GM18867 (cell line): Measurements from ENCODE around the gene MYCBPAP.

Source experiments
- ATAC-seq: cut with Tn5 transposase; IDR thresholded peaks from one replicate; pipeline ENCODE4 v1.9.1; 2021; ENCODE audit warnings: mild to moderate bottlenecking, moderate library complexity; ENCODE audit not compliant: unreplicated experiment

Gene MYCBPAP

DNA sequence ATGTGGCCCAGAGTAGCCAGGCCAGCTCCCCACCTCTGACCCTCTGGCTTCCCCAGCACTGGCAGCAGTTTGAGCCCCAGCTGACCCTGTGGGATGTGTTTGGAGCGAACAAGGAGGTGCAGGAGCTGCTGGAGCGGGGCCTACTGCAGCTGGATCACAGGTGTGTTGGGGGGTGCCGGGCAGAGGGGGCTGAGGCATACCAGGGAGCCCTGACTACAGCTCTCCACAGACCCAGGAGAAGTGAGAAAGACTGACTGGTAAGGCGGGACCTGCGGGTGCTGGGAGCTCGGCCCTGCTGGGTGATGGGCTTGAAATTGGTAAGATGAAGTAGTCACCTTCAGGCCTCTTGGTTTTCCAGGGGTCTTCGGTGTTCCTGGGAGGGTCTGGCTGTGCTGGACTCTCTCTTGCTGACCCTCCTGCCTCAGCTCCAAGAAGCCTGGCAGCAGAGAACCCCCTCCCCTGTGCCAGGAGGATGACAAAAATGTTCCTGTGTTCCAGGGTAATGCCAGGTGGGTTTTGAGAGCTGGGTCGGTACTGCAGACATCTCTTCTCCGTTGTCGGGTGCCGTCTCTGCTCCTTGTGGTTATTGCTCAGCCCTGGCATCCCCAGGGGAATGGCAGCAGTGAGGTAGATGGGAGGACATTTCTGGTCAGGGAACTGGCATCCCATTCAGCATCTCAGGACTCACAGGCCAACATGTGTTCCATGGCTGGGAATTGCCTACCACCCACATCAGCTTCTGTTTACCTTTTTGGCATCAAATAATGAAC lies 23.7 kb upstream of the MYCBPAP start:
- ATAC-seq = no peak

DNA sequence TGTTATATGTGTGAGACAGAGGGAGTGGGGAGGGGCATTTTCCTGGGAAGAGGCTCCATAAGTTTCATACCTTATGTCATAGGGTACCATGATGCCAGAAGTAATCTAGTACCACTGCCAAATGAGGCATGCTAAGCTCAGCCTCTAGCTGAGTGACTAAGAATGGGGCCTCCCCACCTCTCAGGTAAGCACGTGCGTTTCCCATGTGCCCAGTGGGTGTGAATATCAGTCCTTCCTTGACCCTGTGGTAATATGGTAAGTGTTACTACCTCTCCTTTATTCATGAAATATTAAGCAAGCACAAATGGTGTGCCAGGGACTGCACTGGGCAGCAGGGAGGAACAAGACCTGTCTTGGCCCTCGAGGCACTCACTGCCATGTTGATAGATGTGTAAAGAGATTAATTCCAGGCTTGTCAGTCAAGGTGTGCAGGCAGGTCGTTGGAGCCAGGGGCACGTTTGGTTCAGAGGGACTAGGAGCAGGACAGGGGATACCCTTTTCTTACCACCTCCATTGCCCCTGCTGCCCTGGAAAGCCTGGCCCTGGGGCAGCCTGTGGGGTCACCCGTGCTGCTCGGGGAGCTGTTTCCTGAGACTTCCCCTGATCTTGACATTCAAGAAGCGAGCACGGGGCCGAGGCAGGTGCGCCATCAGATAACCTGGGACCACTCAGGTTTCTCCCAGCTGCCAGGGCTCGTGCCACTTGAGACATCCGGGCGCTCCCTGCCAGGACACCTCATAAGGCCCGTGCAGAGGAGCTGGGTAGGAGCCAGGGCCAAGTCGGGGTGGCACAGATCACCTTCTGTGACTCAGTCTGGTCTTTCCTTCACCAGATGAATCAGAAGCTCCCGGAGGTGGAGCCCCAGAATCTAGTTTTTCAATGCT lies 20.8 kb upstream of the MYCBPAP start:
- no peak for ATAC-seq

DNA sequence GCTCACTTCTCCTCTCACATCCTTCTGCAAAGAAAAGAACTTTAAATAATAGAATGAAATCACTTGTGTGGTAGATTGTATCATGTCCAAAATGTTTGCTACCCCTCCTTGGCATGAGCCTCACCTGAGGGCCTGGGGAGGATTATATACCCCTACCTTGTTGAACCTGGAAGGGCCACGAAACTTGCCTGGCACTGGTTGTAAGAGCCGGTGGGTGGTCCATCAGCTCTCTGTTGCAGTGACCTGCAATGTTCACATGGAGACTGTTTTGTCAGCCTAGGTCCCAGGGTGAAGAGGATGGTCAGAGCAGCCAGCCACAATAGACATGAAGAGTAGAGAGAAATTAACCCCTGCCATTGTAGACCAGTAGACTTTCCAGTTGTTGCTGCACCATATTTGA lies 19.4 kb upstream of the MYCBPAP start:
- no peak for ATAC-seq

GRCh38 chr17:50491505-50491904 lies 16.7 kb upstream of the MYCBPAP start:
- no peak for ATAC-seq

DNA sequence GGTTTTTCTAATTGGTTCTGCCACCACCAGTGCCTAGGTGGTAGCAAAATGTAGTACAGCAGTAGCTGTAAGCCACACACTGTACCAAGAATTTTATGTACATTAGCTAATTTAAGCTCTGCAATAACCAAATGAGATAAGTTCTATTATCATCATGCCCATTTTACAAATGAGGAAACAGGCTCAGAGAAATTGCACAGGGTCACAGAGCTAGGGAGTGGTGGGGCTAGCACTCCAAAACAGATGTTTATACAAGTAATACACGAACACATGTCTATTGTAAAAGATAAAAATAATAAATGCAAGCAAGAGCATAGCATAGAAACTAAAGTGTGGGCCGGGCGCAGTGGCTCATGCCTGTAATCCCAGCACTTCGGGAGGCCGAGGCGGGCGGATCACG lies 16.0 kb upstream of the MYCBPAP start:
- ATAC-seq = no peak

DNA sequence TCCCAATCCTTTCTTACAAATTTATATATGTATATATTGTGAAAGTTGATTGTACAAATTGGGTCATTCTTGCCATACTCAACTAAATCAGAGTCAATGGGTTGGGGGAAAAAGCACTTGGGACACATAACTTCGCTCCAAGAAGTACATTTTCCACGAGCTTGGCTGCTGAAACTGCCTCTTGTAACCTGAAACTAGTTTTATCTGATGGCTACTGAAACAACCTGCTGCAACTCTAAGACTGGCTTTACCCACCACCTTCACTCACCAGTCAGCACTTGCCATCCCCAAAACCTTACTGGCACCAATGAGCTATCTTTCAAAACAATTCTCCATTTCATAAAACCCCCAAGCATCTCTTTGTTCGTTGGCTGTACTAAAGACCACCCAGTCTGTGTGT lies 14.5 kb upstream of the MYCBPAP start:
- no peak for ATAC-seq

GRCh38 chr17:50495217-50495823 lies 12.9 kb upstream of the MYCBPAP start:
- ATAC-seq = no peak

DNA sequence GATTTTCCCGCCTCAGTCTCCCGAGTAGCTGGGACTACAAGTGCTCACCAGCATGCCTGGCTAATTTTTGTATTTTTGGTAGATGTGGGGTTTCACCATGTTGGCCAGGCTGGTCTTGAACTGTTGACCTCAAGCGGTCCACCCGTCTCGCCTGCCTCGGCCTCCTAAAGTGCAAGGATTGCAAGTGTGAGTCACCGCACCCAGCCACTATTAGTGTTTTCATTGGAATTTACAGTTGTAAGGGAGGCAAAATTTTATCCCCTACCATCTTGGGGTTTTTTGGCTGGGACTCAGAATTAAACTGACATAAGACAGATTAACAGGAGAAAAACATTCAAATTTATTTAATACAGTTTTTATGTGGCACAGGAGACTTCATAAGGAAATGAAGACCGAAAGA lies 12.3 kb upstream of the MYCBPAP start:
- no peak for ATAC-seq

DNA sequence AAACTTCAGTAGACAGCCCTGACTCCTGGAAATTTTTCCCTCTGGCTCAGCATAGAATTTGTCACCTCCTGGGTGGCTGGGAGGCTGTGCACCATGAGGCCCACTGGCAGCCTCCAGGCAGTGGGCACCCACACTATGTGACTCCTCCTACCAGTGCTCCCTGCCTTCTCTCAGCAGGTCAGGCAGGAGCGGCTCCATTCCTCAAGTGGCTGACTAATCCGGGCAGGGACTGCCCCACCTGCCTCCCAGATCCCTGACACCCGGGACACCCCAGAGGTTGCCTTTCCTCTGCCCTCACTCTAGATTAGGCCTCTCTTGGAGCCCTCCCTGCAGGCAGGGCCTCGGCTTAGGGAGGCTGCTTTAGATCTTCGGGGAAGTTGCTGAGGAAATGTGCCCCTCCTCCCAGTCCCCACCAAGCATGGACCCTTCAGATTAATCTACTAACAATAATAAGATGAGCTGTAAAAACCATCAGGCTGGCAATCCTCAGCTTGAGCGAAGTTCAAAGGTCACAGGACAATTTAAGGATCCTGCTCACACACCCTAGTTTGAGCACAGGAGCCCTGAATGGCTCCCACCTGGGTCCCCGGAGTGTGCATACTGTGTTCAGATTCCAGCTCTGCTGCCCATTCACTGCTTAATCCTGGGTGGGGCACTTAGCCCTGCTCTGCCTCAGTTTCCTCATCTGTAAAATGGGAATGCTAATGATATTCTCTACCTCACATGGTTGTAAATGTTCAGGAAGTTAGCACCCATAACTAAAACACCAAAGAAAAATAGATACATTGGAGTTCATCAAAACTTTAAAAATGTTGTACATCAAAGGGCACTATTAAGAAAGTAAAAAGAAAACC lies 10.0 kb upstream of the MYCBPAP start:
- ATAC-seq = no peak

DNA sequence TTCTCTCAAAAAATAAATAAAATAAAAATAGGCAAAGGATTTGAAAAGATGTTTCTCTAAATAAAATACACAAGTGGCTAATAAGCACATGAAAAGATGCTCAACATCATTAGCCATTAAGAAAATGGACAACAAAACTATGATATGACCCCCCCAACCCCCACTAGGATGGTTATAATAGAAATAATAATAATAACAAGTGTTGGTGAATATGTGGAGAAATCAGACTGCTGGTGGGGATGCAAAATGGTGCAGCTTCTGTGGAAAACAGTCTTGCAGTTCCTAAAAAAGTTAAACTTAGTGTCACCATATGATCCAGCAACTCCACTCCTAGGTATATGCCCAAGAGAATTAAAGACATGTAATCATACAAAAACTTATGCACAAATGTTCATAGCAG lies 9.0 kb upstream of the MYCBPAP start:
- no peak for ATAC-seq

DNA sequence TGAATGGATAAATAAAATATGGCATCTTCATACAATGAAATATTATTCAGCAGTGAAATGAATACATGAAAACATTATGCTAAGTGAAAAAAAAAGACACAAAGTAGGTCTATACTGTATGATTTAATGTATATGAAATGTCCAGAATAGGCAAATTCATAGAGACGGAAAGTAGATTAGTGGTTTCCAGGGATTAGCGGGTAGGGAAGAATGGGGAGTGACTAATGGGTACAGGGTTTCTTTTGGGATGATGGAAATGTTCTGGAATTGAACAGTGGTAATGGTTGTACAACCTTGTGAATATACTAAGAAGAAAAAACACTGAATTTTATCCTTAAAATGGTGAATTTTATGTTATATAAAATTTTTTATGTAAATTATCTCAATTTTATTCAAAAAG lies 8.5 kb upstream of the MYCBPAP start:
- no peak for ATAC-seq

- no peak for ATAC-seq
These were observed 7.2 kb upstream of the MYCBPAP start for GRCh38 chr17:50501054-50501453.

- ATAC-seq = no peak
These were observed 5.8 kb upstream of the MYCBPAP start for GRCh38 chr17:50502301-50502990.

- ATAC-seq = no peak
These were observed 2.6 kb upstream of the MYCBPAP start for GRCh38 chr17:50505591-50506130.

GRCh38 chr17:50506298-50506697 lies 1.9 kb upstream of the MYCBPAP start:
- ATAC-seq = no peak

DNA sequence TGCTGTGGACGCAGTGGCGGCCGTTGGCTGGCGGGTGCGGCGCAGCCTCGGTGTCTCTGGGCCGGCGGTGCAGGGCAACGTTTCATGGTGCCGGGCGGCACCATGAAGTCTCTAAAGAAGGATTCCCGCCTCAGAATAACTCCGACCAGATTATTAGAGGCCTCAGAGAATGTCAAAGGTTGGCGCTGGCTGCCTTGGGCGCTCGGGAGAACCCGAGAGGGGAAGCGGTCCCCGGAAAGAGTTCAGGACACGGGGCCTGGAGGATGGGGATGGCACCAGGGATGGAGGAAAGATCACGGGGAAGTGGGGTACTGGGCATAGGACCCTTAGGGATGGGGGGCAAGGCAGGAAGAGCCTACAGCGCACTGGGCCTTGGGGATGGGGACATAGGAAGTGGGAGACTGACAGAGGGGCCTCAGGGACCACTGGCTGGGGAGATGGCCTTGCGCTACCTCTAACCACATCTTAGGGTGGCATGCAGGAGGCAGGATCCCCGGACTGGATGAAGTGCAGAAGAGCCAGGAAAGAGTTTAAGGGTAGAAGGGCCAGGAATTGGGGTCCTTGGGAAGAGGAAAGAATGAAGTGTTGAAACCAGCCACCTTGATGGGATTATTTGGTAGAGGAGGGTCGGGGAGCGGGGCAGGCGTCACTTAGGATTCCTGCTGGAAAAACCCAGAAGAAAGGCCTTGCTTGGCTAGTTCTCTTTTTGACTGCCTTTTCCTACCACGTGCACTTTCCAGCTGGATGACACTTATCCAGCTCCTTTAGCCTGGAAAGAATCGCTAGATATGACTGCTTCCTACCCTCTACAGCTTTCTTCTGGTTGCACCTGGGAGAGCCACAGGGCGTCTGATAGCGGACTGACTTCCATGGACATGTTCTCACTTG lies 578 bp downstream of the MYCBPAP start:
- ATAC-seq = no peak

- ATAC-seq = peak; percentile 75
These were observed 2.8 kb downstream of the MYCBPAP start for GRCh38 chr17:50511058-50511457.

- no peak for ATAC-seq
These were observed 5.3 kb downstream of the MYCBPAP start for GRCh38 chr17:50513495-50513894.

- no peak for ATAC-seq
These were observed 6.1 kb downstream of the MYCBPAP start for GRCh38 chr17:50514388-50514787.
